A549 (cell line): ENCODE measurements around the gene IL5. TPM values are rescaled to one million over a fixed set of nuclear protein-coding genes. Genes with fewer than 3 reads are reported as not detected.

Source experiments
- ATAC-seq, 2 experiments: fragments of 200-7000 bp in 1 of 2; fragments of >200 bp in 1 of 2; cut with Nextera tagmentation in 1 of 2; cut with Tn5 transposase in 1 of 2; 3 replicates each; pipeline versions ENCODE4 v1.8.0 to v1.9.1; 2018 to 2020; ENCODE audit warnings: mild to moderate bottlenecking in 1 of 2, moderate library complexity in 1 of 2
- CTCF ChIA-PET: fragments of 300-600 bp; sonication (Branson Sonifier 250); formaldehyde crosslinking; extraction: SDS; loops from one replicate; lab custom pipeline; 2021; ENCODE audit warnings: antibody characterized with exemption, inconsistent platforms; lab: Yijun Ruan, JAX
- POLR2A ChIA-PET: fragments of 350-600 bp; formaldehyde crosslinking; extraction: SDS; loops from one replicate; lab custom pipeline; 2021; ENCODE audit warnings: antibody characterized with exemption, inconsistent platforms; lab: Yijun Ruan, JAX
- DNase-seq, 2 experiments: peaks; one replicate each; pipeline versions ENCODE4 v3.0.0 to v3.0.0-alpha.2; 2011 to 2016; ENCODE audit warnings: low read depth in 1 of 2, low spot score in 1 of 2
- FAIRE-seq: peaks from 2 replicates; lab custom pipeline; 2011; peaks lifted over from hg19 to GRCh38; lab: Jason Lieb, UNC
- H3K27ac ChIP-seq, 2 experiments: fragments of >200 bp; sonication (Bioruptor Twin); formaldehyde crosslinking; 3 replicates each; pipeline ENCODE4 v1.5.1; 2016 to 2017
- H3K4me1 ChIP-seq: fragments of >200 bp; sonication (Bioruptor Twin); formaldehyde crosslinking; 3 replicates; pipeline ENCODE4 v1.6.1; 2016
- H3K4me2 ChIP-seq: fragments of >200 bp; sonication (Bioruptor Twin); formaldehyde crosslinking; 3 replicates; pipeline ENCODE4 v1.6.1; 2016
- H3K4me3 ChIP-seq: fragments of >200 bp; sonication (Bioruptor Twin); formaldehyde crosslinking; 3 replicates; pipeline ENCODE4 v1.5.1; 2016
- H3K9me3 ChIP-seq: fragments of >200 bp; sonication (Bioruptor Twin); formaldehyde crosslinking; 3 replicates; pipeline ENCODE4 v1.6.1; 2016
- BCL3 ChIP-seq: fragments of >200 bp; sonication (Bioruptor Twin); formaldehyde crosslinking; IDR thresholded peaks from 3 replicates; pipeline ENCODE4 v1.6.1; 2016
- CTCF ChIP-seq: fragments of >200 bp; sonication (Bioruptor Twin); formaldehyde crosslinking; IDR thresholded peaks from 3 replicates; pipeline ENCODE4 v1.5.1; 2016
- E2F6 ChIP-seq: IDR thresholded peaks from 2 replicates; pipeline ENCODE4 v1.6.1; 2012; ENCODE audit warnings: low read depth, borderline replicate concordance
- EHF ChIP-seq: fragments of 250-450 bp; sonication (Bioruptor Pico); IDR thresholded peaks from 2 replicates; pipeline ENCODE4 v1.5.0; 2020; ENCODE audit warnings: mild to moderate bottlenecking
- ELK1 ChIP-seq: fragments of 150-350 bp; IDR thresholded peaks from 2 replicates; pipeline ENCODE4 v1.6.1; 2014; ENCODE audit warnings: low read depth, mild to moderate bottlenecking, low read length
- EP300 ChIP-seq, 2 experiments: fragments of >200 bp; sonication (Bioruptor Twin); formaldehyde crosslinking; IDR thresholded peaks; 2 replicates in 1 of 2; 3 replicates in 1 of 2; pipeline ENCODE4 v1.6.1; 2016 to 2017
- FOSB ChIP-seq: fragments of 250-450 bp; sonication (Bioruptor Pico); IDR thresholded peaks from 2 replicates; pipeline ENCODE4 v1.5.0; 2020; ENCODE audit warnings: mild to moderate bottlenecking, moderate library complexity
- FOSL2 ChIP-seq, 2 experiments: fragments of 450-650 bp in 1 of 2; fragments of >200 bp in 1 of 2; sonication (Bioruptor Twin) in 1 of 2; formaldehyde crosslinking; IDR thresholded peaks; 2 replicates each; pipeline versions ENCODE4 v1.5.0 to v1.6.1; 2016 to 2020; ENCODE audit warnings: mild to moderate bottlenecking in 1 of 2, moderate library complexity in 1 of 2
- HDAC2 ChIP-seq: fragments of 200-600 bp; sonication (generic); IDR thresholded peaks from 2 replicates; pipeline ENCODE4 v1.6.1; 2016
- HOXB5 ChIP-seq: fragments of 250-450 bp; sonication (Bioruptor Pico); IDR thresholded peaks from 2 replicates; pipeline ENCODE4 v1.5.0; 2020; ENCODE audit warnings: mild to moderate bottlenecking, moderate library complexity
- JUN ChIP-seq, 2 experiments: fragments of >200 bp; sonication (Bioruptor Twin); formaldehyde crosslinking; IDR thresholded peaks; 2 replicates in 1 of 2; 3 replicates in 1 of 2; pipeline ENCODE4 v1.6.1; 2016 to 2017
- JUNB ChIP-seq: fragments of >200 bp; sonication (Bioruptor Twin); formaldehyde crosslinking; IDR thresholded peaks from 2 replicates; pipeline ENCODE4 v1.6.1; 2016
- KDM1A ChIP-seq: fragments of 200-600 bp; sonication (generic); IDR thresholded peaks from 2 replicates; pipeline ENCODE4 v1.6.1; 2016; ENCODE audit warnings: low read depth, mild to moderate bottlenecking
- KDM5A ChIP-seq: fragments of 200-600 bp; sonication (generic); IDR thresholded peaks from 2 replicates; pipeline ENCODE4 v1.6.1; 2016; ENCODE audit warnings: antibody characterized with exemption, mild to moderate bottlenecking
- MAFK ChIP-seq: fragments of 450-650 bp; IDR thresholded peaks from 2 replicates; pipeline ENCODE4 v1.6.1; 2014; ENCODE audit not compliant: partially characterized antibody
- NFE2L2 ChIP-seq: fragments of 150-350 bp; conservative IDR thresholded peaks from 2 replicates; pipeline ENCODE4 v1.6.1; 2014; ENCODE audit warnings: low read length
- NR3C1 ChIP-seq: fragments of >200 bp; sonication (Bioruptor Twin); formaldehyde crosslinking; IDR thresholded peaks from 3 replicates; pipeline ENCODE4 v1.6.1; 2017
- PBX3 ChIP-seq: IDR thresholded peaks from 2 replicates; pipeline ENCODE4 v1.6.1; 2012
- PHF8 ChIP-seq: fragments of 200-600 bp; sonication (generic); IDR thresholded peaks from 2 replicates; pipeline ENCODE4 v1.6.1; 2016; ENCODE audit warnings: low read depth, mild to moderate bottlenecking, antibody characterized with exemption, moderate library complexity, borderline replicate concordance
- POLR2A ChIP-seq: IDR thresholded peaks from 2 replicates; pipeline ENCODE4 v1.6.1; 2012; ENCODE audit warnings: mild to moderate bottlenecking, low read length
- POLR2AphosphoS2 ChIP-seq: conservative IDR thresholded peaks from 2 replicates; pipeline ENCODE4 v1.6.1; 2012; ENCODE audit warnings: low read length, improper control_type of control experiment, inconsistent platforms
- RNF2 ChIP-seq: fragments of 200-600 bp; sonication (generic); IDR thresholded peaks from 2 replicates; pipeline ENCODE4 v1.6.1; 2016; ENCODE audit warnings: low read depth, mild to moderate bottlenecking, antibody characterized with exemption, moderate library complexity, borderline replicate concordance
- USF2 ChIP-seq: fragments of 450-650 bp; IDR thresholded peaks from 2 replicates; pipeline ENCODE4 v1.6.1; 2014; ENCODE audit warnings: antibody characterized with exemption
- ZSCAN20 ChIP-seq: fragments of 250-450 bp; sonication (Bioruptor Pico); IDR thresholded peaks from 2 replicates; pipeline ENCODE4 v1.8.0; 2022; ENCODE audit warnings: mild to moderate bottlenecking, moderate library complexity
- WGBS: methylation state at CpG from one replicate; pipeline ENCODE4 v1.1.6; 2017; ENCODE audit errors: missing lambda C conversion rate; 5-methylcytosine and 5-hydroxymethylcytosine counted together
- polyA minus RNA-seq: library from RNA; depleted of rRNA, polyadenylated mRNA; stranded (reverse); fragments of >200 nt; gene quantifications from 2 replicates; pipeline ENCODE4 v1.2.3, GENCODE V29; 2011; rRNA and poly(A)+ RNA removed
- polyA plus RNA-seq, 4 experiments: library from polyadenylated mRNA; depleted of rRNA in 3 of 4; stranded (reverse); fragments of >200 nt; fragmentation: RNase III in 1 of 4; extraction: RNeasy Plus Mini Kit Qiagen cat#74134 plus additional on column Dnase treatment in 1 of 4; gene quantifications; 2 replicates in 3 of 4; 3 replicates in 1 of 4; pipeline ENCODE4 v1.2.3, GENCODE V29; 2011 to 2017
- TF ChIP-seq, protein P1 (sequence below): fragments of 250-450 bp; sonication (Bioruptor Pico); IDR thresholded peaks from 2 replicates; pipeline ENCODE4 v1.5.0; 2020; ENCODE audit warnings: low read depth, mild to moderate bottlenecking, moderate library complexity
- TF ChIP-seq, protein P2 (sequence below): IDR thresholded peaks from 2 replicates; pipeline ENCODE4 v1.6.1; 2012

The IL5 gene
- polyA plus RNA-seq (2011; rRNA removed) = not detected in 2 replicates
- not detected in 2 replicates for polyA plus RNA-seq (2012; cell fraction: cytosol; rRNA removed)
- not detected in 2 replicates for polyA plus RNA-seq (2012; cell fraction: nucleus; rRNA removed)
- polyA plus RNA-seq (2017; fragmentation: RNase III; extraction: RNeasy Plus Mini Kit Qiagen cat#74134 plus additional on column Dnase treatment) = not detected in 3 replicates
- not detected in 2 replicates for polyA minus RNA-seq

- H3K4me3 ChIP-seq = no peak within 1 kb of the TSS
- DNase-seq (no peak), ATAC-seq (no peak)
- H3K27ac ChIP-seq = no peak within 1 kb of the TSS
- no peaks in the 10 kb centered on the region for H3K4me1 ChIP-seq
- H3K9me3 ChIP-seq = no peaks in the 10 kb centered on the region
- POLR2A ChIA-PET = no interaction called here
- H3K4me2 ChIP-seq = no peak within 1 kb of the TSS
- no peak for TF ChIP-seq KDM5A
- TF ChIP-seq PBX3 = no peak
- TF ChIP-seq CTCF = no peak
- no peak for TF ChIP-seq EP300 (IDR thresholded peaks at IDR 0.05)
- TF ChIP-seq EHF (CRISPR knock-in tag) = no peak
- TF ChIP-seq USF2 = no peak
- no peak for TF ChIP-seq NR3C1
- TF ChIP-seq POLR2A = no peak
- TF ChIP-seq MAFK = no peak
- TF ChIP-seq JUNB = no peak
- TF ChIP-seq KDM1A = no peak
- no peak for TF ChIP-seq RNF2
- TF ChIP-seq, all 56 proteins: peak for 0
- no peak for FAIRE-seq
- CTCF ChIA-PET = interaction anchor here (1.0 to 2.5 kb wide), 5 partner anchors 9 to 277 kb away, joined by 3 to 13 read pairs (median 3); no protein-coding TSS in a partner anchor
- 44% methylated on average over 7 of the region's 7 CpGs for WGBS
These were observed at the start of gene IL5 for GRCh38 chr5:132543472-132544201. TSS of gene IL5 (minus strand) at chr5:132543522. CDS start at chr5:132543478, 44 bp downstream.

DNA sequence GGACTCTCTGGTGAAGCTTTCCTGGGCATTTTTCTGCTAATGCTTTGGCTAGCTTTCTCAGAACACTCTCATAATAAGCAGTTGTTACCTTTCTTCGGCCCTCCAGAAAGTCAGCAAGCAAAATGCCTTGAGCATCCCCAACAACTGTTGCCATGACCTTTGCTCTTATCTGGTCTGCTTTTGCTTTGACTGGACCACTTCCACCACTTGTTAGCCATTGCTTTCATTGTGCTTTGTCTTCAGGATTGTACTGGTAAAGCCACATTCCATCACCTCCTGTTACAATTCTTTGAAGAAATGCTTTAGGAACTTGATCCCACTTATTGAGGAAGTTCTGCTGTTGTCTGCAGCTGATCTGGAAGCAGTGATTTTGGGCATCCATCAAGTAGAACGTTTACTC lies 49.2 kb upstream of the IL5 start:
- H3K4me3 ChIP-seq = no peak overlapping the region
- ChIA-PET CTCF (interaction anchor here (1.2 kb wide), 1 partner anchor 14 kb away, joined by 3 read pairs; no protein-coding TSS in a partner anchor), POLR2A (no interaction called here)
- DNase-seq (no peak), FAIRE-seq (no peak), ATAC-seq (no peak)
- no peak overlapping the region for H3K4me2 ChIP-seq
- H3K4me1 ChIP-seq = peaks cover 10% of the 10 kb centered on the region; the same call in 1 of the 3 replicates
- no peak for TF ChIP-seq PHF8
- TF ChIP-seq FOSB = no peak
- TF ChIP-seq MAFK = no peak
- TF ChIP-seq BCL3 = no peak
- no peak for TF ChIP-seq NFE2L2
- TF ChIP-seq, protein P1, sequence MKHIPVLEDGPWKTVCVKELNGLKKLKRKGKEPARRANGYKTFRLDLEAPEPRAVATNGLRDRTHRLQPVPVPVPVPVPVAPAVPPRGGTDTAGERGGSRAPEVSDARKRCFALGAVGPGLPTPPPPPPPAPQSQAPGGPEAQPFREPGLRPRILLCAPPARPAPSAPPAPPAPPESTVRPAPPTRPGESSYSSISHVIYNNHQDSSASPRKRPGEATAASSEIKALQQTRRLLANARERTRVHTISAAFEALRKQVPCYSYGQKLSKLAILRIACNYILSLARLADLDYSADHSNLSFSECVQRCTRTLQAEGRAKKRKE (CRISPR knock-in tag) = no peak
- no peak for TF ChIP-seq ELK1
- TF ChIP-seq JUN (IDR thresholded peaks at IDR 0.05) = no peak
- TF ChIP-seq ZSCAN20 = no peak
- TF ChIP-seq EHF (CRISPR knock-in tag) = no peak
- TF ChIP-seq POLR2AphosphoS2 = no peak
- TF ChIP-seq EP300 (IDR thresholded peaks at IDR 0.05) = no peak
- TF ChIP-seq HDAC2 = no peak
- no peak for TF ChIP-seq NR3C1
- TF ChIP-seq FOSL2 (IDR thresholded peaks at IDR 0.05) = no peak
- TF ChIP-seq FOSL2 (CRISPR knock-in tag; IDR thresholded peaks at IDR 0.05) = no peak
- TF ChIP-seq KDM5A = no peak
- TF ChIP-seq RNF2 = no peak
- TF ChIP-seq, protein P2, sequence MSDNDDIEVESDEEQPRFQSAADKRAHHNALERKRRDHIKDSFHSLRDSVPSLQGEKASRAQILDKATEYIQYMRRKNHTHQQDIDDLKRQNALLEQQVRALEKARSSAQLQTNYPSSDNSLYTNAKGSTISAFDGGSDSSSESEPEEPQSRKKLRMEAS = no peak
- TF ChIP-seq HOXB5 (CRISPR knock-in tag) = no peak
- TF ChIP-seq E2F6 = no peak
- TF ChIP-seq, all 56 proteins: peak for 0
- WGBS = 72% methylated on average over 2 of the region's 2 CpGs
- Histone ChIP-seq H3K27ac (no peak overlapping the region), H3K9me3 (no peaks in the 10 kb centered on the region)
